GM18519 (cell line): ENCODE data around the gene MACROD2.

Source experiments
- ATAC-seq: cut with Tn5 transposase; IDR thresholded peaks from one replicate; pipeline ENCODE4 v1.9.1; 2021; ENCODE audit warnings: mild to moderate bottlenecking, moderate library complexity; ENCODE audit not compliant: unreplicated experiment, low FRiP score

The MACROD2 gene

GRCh38 chr20:15603978-15604805, 1608.9 kb downstream of the MACROD2 start:
- ATAC-seq: no peak

GRCh38 chr20:15609921-15610320, 1614.6 kb downstream of the MACROD2 start:
- no peak for ATAC-seq

- no peak for ATAC-seq
Observed at GRCh38 chr20:15610787-15611186, 1615.5 kb downstream of the MACROD2 start.

GRCh38 chr20:15611541-15611940, 1616.2 kb downstream of the MACROD2 start:
- no peak for ATAC-seq

GRCh38 chr20:15612198-15612597, 1616.9 kb downstream of the MACROD2 start:
- no peak for ATAC-seq

- ATAC-seq: no peak
Observed at GRCh38 chr20:15612769-15613168, 1617.5 kb downstream of the MACROD2 start.

- ATAC-seq: no peak
Observed at GRCh38 chr20:15613530-15613929, 1618.2 kb downstream of the MACROD2 start.

- no peak for ATAC-seq
Observed at GRCh38 chr20:15616626-15617025, 1621.3 kb downstream of the MACROD2 start.

- no peak for ATAC-seq
Observed at GRCh38 chr20:15618110-15618509, 1622.8 kb downstream of the MACROD2 start.

- no peak for ATAC-seq
Observed at GRCh38 chr20:15618912-15619311, 1623.6 kb downstream of the MACROD2 start.

GRCh38 chr20:15619341-15619740, 1624.0 kb downstream of the MACROD2 start:
- ATAC-seq: no peak

GRCh38 chr20:15619816-15620215, 1624.5 kb downstream of the MACROD2 start:
- ATAC-seq: no peak

- no peak for ATAC-seq
Observed at GRCh38 chr20:15622368-15622767, 1627.1 kb downstream of the MACROD2 start.

- no peak for ATAC-seq
Observed at GRCh38 chr20:15623215-15623614, 1627.9 kb downstream of the MACROD2 start.

- no peak for ATAC-seq
Observed at GRCh38 chr20:15625981-15626380, 1630.7 kb downstream of the MACROD2 start.

- ATAC-seq: no peak
Observed at GRCh38 chr20:15627089-15627488, 1631.8 kb downstream of the MACROD2 start.

- no peak for ATAC-seq
Observed at GRCh38 chr20:15627501-15627903, 1632.2 kb downstream of the MACROD2 start.

GRCh38 chr20:15628851-15629353, 1633.6 kb downstream of the MACROD2 start:
- no peak for ATAC-seq

- ATAC-seq: no peak
Observed at GRCh38 chr20:15630360-15630759, 1635.0 kb downstream of the MACROD2 start.

GRCh38 chr20:15632680-15633079, 1637.4 kb downstream of the MACROD2 start:
- ATAC-seq: no peak

- no peak for ATAC-seq
Observed at GRCh38 chr20:15634102-15634501, 1638.8 kb downstream of the MACROD2 start.

- no peak for ATAC-seq
Observed at GRCh38 chr20:15637546-15637945, 1642.2 kb downstream of the MACROD2 start.
